DOHH2 (cell line): ENCODE data around the gene GBA2.

Experiments used
- EZH2phosphoT487 ChIP-seq: fragments of 200-600 bp; sonication (generic); IDR thresholded peaks from 2 replicates; pipeline ENCODE4 v1.6.1; 2017; ENCODE audit warnings: borderline replicate concordance, mild to moderate bottlenecking, antibody characterized with exemption, low read length, moderate library complexity, mixed read lengths
- TF ChIP-seq, protein P1 (sequence below): fragments of 200-600 bp; sonication (generic); IDR thresholded peaks from one replicate; pipeline ENCODE4 v1.5.1; 2014; ENCODE audit warnings: antibody characterized with exemption, mild to moderate bottlenecking, low read depth, low read length; ENCODE audit not compliant: poor library complexity, severe bottlenecking

DNA sequence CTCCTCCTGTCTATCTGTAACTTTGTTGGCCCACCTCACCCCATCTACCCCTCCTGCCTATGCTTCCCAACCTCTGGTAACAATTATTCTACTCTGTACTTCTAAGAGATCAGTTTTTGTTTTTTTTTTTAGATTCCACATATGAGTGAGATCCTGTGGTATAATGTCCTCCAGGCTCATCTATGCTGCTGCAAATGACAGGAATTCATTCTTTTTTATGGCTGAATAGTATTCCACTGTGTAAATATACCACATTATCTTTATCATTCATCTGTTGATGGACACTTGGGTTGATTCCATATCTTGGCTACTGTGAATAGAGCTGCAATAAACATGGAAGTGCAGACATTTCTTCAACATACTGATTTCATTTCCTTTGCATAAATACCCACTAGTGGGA is 34.4 kb upstream of the GBA2 start:
- TF ChIP-seq, protein P1, sequence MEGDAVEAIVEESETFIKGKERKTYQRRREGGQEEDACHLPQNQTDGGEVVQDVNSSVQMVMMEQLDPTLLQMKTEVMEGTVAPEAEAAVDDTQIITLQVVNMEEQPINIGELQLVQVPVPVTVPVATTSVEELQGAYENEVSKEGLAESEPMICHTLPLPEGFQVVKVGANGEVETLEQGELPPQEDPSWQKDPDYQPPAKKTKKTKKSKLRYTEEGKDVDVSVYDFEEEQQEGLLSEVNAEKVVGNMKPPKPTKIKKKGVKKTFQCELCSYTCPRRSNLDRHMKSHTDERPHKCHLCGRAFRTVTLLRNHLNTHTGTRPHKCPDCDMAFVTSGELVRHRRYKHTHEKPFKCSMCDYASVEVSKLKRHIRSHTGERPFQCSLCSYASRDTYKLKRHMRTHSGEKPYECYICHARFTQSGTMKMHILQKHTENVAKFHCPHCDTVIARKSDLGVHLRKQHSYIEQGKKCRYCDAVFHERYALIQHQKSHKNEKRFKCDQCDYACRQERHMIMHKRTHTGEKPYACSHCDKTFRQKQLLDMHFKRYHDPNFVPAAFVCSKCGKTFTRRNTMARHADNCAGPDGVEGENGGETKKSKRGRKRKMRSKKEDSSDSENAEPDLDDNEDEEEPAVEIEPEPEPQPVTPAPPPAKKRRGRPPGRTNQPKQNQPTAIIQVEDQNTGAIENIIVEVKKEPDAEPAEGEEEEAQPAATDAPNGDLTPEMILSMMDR: no peak
- no peak for TF ChIP-seq EZH2phosphoT487
